B cell (primary cell): ENCODE results near the gene KDELR3.

Experiments used
- CTCF ChIP-seq: fragments of 200-600 bp; IDR thresholded peaks from one replicate; pipeline ENCODE4 v1.8.0; 2022; ENCODE audit warnings: antibody characterized with exemption, mild to moderate bottlenecking
- EZH2 ChIP-seq: IDR thresholded peaks from 2 replicates; pipeline ENCODE4 v1.6.1; 2012; ENCODE audit warnings: borderline replicate concordance, low read depth, mild to moderate bottlenecking, moderate library complexity, low read length; ENCODE audit not compliant: insufficient read depth, poor library complexity, severe bottlenecking

GRCh38 chr22:38461057-38461413 lies 6.9 kb upstream of the KDELR3 start:
- TF ChIP-seq CTCF = no peak
- no peak for TF ChIP-seq EZH2
